Stomach (tissue), 9 donors: Measurements from ENCODE around the gene NOS2. TPM values are rescaled to one million over a fixed set of nuclear protein-coding genes. Genes with fewer than 3 reads are reported as not detected.
"Not testable (repeated sequence)": the region's sequence is repeated elsewhere in the genome, so short reads cannot be mapped to it uniquely, and the experiment has no call there.

Experiments
- DNase-seq, 2 donors: peaks; one replicate each; pipeline versions ENCODE4 v3.0.0 to v3.0.0-alpha.2; 2013 to 2019
- H3K27ac ChIP-seq, 5 donors: fragments of 200-600 bp in 4 of 5; sonication (generic) in 4 of 5; one replicate each; pipeline ENCODE4 v1.5.1; 2013 to 2019; ENCODE audit warnings: mild to moderate bottlenecking in 1 of 5, moderate library complexity in 1 of 5
- H3K27me3 ChIP-seq, 3 donors: fragments of 200-600 bp; sonication (generic); one replicate each; pipeline ENCODE4 v1.5.1; 2017 to 2019; ENCODE audit warnings: mixed run types in 1 of 3
- H3K36me3 ChIP-seq, 4 donors: fragments of 200-600 bp; sonication (generic); 1 replicate in 3 of 4; 2 replicates in 1 of 4; pipeline ENCODE4 v1.5.1; 2016 to 2019
- H3K4me1 ChIP-seq, 4 donors: fragments of 200-600 bp; sonication (generic); one replicate each; pipeline ENCODE4 v1.5.1; 2016 to 2019
- H3K4me3 ChIP-seq, 4 donors: fragments of 200-600 bp; sonication (generic) in 3 of 4; one replicate each; pipeline ENCODE4 v1.5.1; 2016 to 2019; ENCODE audit warnings: mild to moderate bottlenecking in 1 of 4
- H3K9me3 ChIP-seq, 4 donors: fragments of 200-600 bp; sonication (generic); one replicate each; pipeline ENCODE4 v1.5.1; 2016 to 2019
- CTCF ChIP-seq, 7 experiments: fragments of 450-650 bp in 4 of 7; fragments of 200-600 bp in 3 of 7; sonication (generic) in 3 of 7; IDR thresholded peaks; one replicate each; pipeline ENCODE4 v1.5.1; 2016 to 2019; ENCODE audit warnings: antibody characterized with exemption in 7 of 7, control low read depth in 2 of 7, mild to moderate bottlenecking in 1 of 7
- EP300 ChIP-seq: sonication (generic); formaldehyde crosslinking; IDR thresholded peaks from one replicate; pipeline ENCODE4 v1.6.1; 2017; ENCODE audit warnings: antibody characterized with exemption
- POLR2A ChIP-seq, 4 donors: fragments of 450-650 bp; IDR thresholded peaks; one replicate each; pipeline ENCODE4 v1.6.1; 2016; ENCODE audit warnings: antibody characterized with exemption in 4 of 4, control low read depth in 2 of 4, mild to moderate bottlenecking in 1 of 4, moderate library complexity in 1 of 4
- POLR2AphosphoS5 ChIP-seq, 3 donors: sonication (generic); formaldehyde crosslinking; IDR thresholded peaks; one replicate each; pipeline ENCODE4 v1.6.1; 2016; ENCODE audit warnings: antibody characterized with exemption in 3 of 3
- WGBS, 5 donors: extraction: QIAGEN DNeasy Blood & Tissue Kit in 3 of 5; methylation state at CpG; one replicate each; pipeline versions ENCODE4 v1.1.5 to v1.1.7; 2013 to 2018; 5-methylcytosine and 5-hydroxymethylcytosine counted together
- intact Hi-C: fragments of 100-400 bp; cut with DNase I; formaldehyde crosslinking; loops from one replicate; pipeline ENCODE4 v1.15.1; 2023; ENCODE audit warnings: low total_unique reads
- polyA plus RNA-seq, 3 donors: library from polyadenylated mRNA; stranded (reverse); fragments of 200-250 nt; gene quantifications; one replicate each; pipeline ENCODE4 v1.2.3, GENCODE V29; 2013
- total RNA-seq, 5 donors: library from RNA; depleted of rRNA; stranded (reverse); fragments of >200 nt; gene quantifications; one replicate each; pipeline versions ENCODE4 v1.1.0 to v1.2.3, GENCODE V29; 2014 to 2016
- donor health status: healthy with polysubstance abuse.
- donor health status: Bipolar disorder and iron deficiency.
- donor health status: healthy.

The NOS2 gene
- total and polyA plus RNA-seq, 8 donors: 0.18 to 0.87 (median 0.20) TPM; not detected in 5

GRCh38 chr17:27755706-27756466 lies 44.4 kb downstream of the NOS2 start:
- H3K9me3 ChIP-seq: no peaks in the 10 kb centered on the region
- 68 to 88% (median 85%) methylated on average over 9 to 28 of the region's 28 CpGs for WGBS, 5 donors
- no peaks in the 10 kb centered on the region for H3K27me3 ChIP-seq

GRCh38 chr17:27754549-27754948 lies 45.8 kb downstream of the NOS2 start:
- no peaks in the 10 kb centered on the region for H3K9me3 ChIP-seq
- H3K4me3 ChIP-seq: no peak overlapping the region
- DNase-seq: no peak
- no peak for TF ChIP-seq POLR2A (IDR thresholded peaks at IDR 0.05)
- TF ChIP-seq CTCF (IDR thresholded peaks at IDR 0.05): no peak
- WGBS, 5 donors: 84 to 95% (median 88%) methylated on average over 8 of the region's 8 CpGs
- H3K27ac ChIP-seq: no peak overlapping the region
- intact Hi-C loops: no loop called here
- H3K27me3 ChIP-seq: no peaks in the 10 kb centered on the region
- no peaks in the 10 kb centered on the region for H3K4me1 ChIP-seq
- H3K36me3 ChIP-seq: no peaks in the 10 kb centered on the region

More at GRCh38 chr17:27755706-27756466, 44.4 kb downstream of the NOS2 start:
- no peak for DNase-seq
- Histone ChIP-seq H3K4me3 (no peak overlapping the region), H3K36me3 (no peaks in the 10 kb centered on the region), H3K4me1 (no peaks in the 10 kb centered on the region), H3K27ac (no peak overlapping the region)
- intact Hi-C loops: no loop called here
- TF ChIP-seq EP300 (no peak), POLR2AphosphoS5 (IDR thresholded peaks at IDR 0.05) (no peak), CTCF (IDR thresholded peaks at IDR 0.05) (no peak), POLR2A (IDR thresholded peaks at IDR 0.05) (no peak)

GRCh38 chr17:27753726-27754125 lies 46.6 kb downstream of the NOS2 start:
- H3K4me3 ChIP-seq, H3K9me3 ChIP-seq, H3K27ac ChIP-seq, intact Hi-C loops, H3K27me3 ChIP-seq, H3K36me3 ChIP-seq, DNase-seq, H3K4me1 ChIP-seq: not testable (repeated sequence)
- 86 to 91% (median 89%) methylated on average over 13 of the region's 13 CpGs for WGBS, 5 donors

GRCh38 chr17:27752831-27753619 lies 47.3 kb downstream of the NOS2 start:
- H3K4me1 ChIP-seq, intact Hi-C loops, H3K4me3 ChIP-seq, DNase-seq, H3K36me3 ChIP-seq, H3K27me3 ChIP-seq, H3K9me3 ChIP-seq, H3K27ac ChIP-seq: not testable (repeated sequence)
- 75 to 93% (median 81%) methylated on average over 4 to 12 of the region's 19 CpGs for WGBS, 5 donors

- Histone ChIP-seq H3K4me1 (no peaks in the 10 kb centered on the region), H3K9me3 (no peaks in the 10 kb centered on the region), H3K27me3 (no peaks in the 10 kb centered on the region), H3K27ac (no peak overlapping the region), H3K36me3 (no peaks in the 10 kb centered on the region), H3K4me3 (no peak overlapping the region)
- intact Hi-C loops: no loop called here
- 76 to 85% (median 79%) methylated on average over 18 to 19 of the region's 19 CpGs for WGBS, 5 donors
- DNase-seq: no peak
- TF ChIP-seq EP300: no peak
- no peak for TF ChIP-seq CTCF (IDR thresholded peaks at IDR 0.05)
- TF ChIP-seq POLR2AphosphoS5 (IDR thresholded peaks at IDR 0.05): no peak
These were observed 48.5 kb downstream of the NOS2 start for GRCh38 chr17:27751622-27752490.
